GM18519 (cell line): ENCODE results near the gene CCAR1.
"Not testable (repeated sequence)": the region's sequence is repeated elsewhere in the genome, so short reads cannot be mapped to it uniquely, and the experiment has no call there.

Experiments
- ATAC-seq: cut with Tn5 transposase; IDR thresholded peaks from one replicate; pipeline ENCODE4 v1.9.1; 2021; ENCODE audit warnings: mild to moderate bottlenecking, moderate library complexity; ENCODE audit not compliant: unreplicated experiment, low FRiP score

CCAR1 gene

GRCh38 chr10:68822626-68823025 is 101.6 kb downstream of the CCAR1 start:
- ATAC-seq: not testable (repeated sequence)

- no peak for ATAC-seq
Measured at GRCh38 chr10:68826764-68827591, 105.9 kb downstream of the CCAR1 start, which contains the start of gene STOX1. STOX1 (plus strand) TSS chr10:68827531; CDS start chr10:68827624, 93 bp downstream.

GRCh38 chr10:68827592-68827959 is 106.5 kb downstream of the CCAR1 start:
- ATAC-seq: not testable (repeated sequence)

- ATAC-seq: not testable (repeated sequence)
Measured at GRCh38 chr10:68828083-68828601, 107.1 kb downstream of the CCAR1 start.

- ATAC-seq: no peak
Measured at GRCh38 chr10:68828833-68829232, 107.8 kb downstream of the CCAR1 start.

- ATAC-seq: no peak
Measured at GRCh38 chr10:68829521-68829920, 108.5 kb downstream of the CCAR1 start.

GRCh38 chr10:68829952-68830351 is 108.9 kb downstream of the CCAR1 start:
- ATAC-seq: no peak

GRCh38 chr10:68831961-68832455 is 111.0 kb downstream of the CCAR1 start:
- no peak for ATAC-seq

GRCh38 chr10:68832601-68833000 is 111.6 kb downstream of the CCAR1 start:
- no peak for ATAC-seq

GRCh38 chr10:68837626-68838322 is 116.7 kb downstream of the CCAR1 start:
- no peak for ATAC-seq

- ATAC-seq: not testable (repeated sequence)
Measured at GRCh38 chr10:68840650-68841049, 119.6 kb downstream of the CCAR1 start.
